ENCODE results near the gene RAD51B.
A peak's percentile ranks its signal among the peaks of the same experiment; 100 is the strongest.

Gene RAD51B

GRCh38 chr14:68637106-68638021 is 817.8 kb downstream of the RAD51B start:
- peak; percentile 53 for DNase-seq (ENCODE audit: low read depth)

GRCh38 chr14:68638141-68638999 is 818.8 kb downstream of the RAD51B start:
- DNase-seq (ENCODE audit: low read depth): no peak

GRCh38 chr14:68639000-68639757 is 819.6 kb downstream of the RAD51B start:
- DNase-seq (ENCODE audit: low read depth): no peak

GRCh38 chr14:68639758-68640574 is 820.4 kb downstream of the RAD51B start:
- DNase-seq (ENCODE audit: low read depth): no peak

GRCh38 chr14:68643673-68644072 is 824.1 kb downstream of the RAD51B start:
- no peak for DNase-seq (ENCODE audit: low read depth)

- DNase-seq (ENCODE audit: low read depth): no peak
Measured at GRCh38 chr14:68644101-68644500, 824.5 kb downstream of the RAD51B start.

- DNase-seq (ENCODE audit: low read depth): no peak
Measured at GRCh38 chr14:68645371-68645770, 825.8 kb downstream of the RAD51B start.

GRCh38 chr14:68649476-68650189 is 830.1 kb downstream of the RAD51B start:
- DNase-seq (ENCODE audit: low read depth): no peak

GRCh38 chr14:68650404-68650994 is 830.9 kb downstream of the RAD51B start:
- DNase-seq (ENCODE audit: low read depth): no peak

- DNase-seq (ENCODE audit: low read depth): no peak
Measured at GRCh38 chr14:68651075-68651474, 831.5 kb downstream of the RAD51B start.

- DNase-seq (ENCODE audit: low read depth): no peak
Measured at GRCh38 chr14:68651652-68652432, 832.3 kb downstream of the RAD51B start.

GRCh38 chr14:68652433-68652690 is 832.8 kb downstream of the RAD51B start:
- DNase-seq (ENCODE audit: low read depth): no peak

GRCh38 chr14:68653108-68653507 is 833.5 kb downstream of the RAD51B start:
- no peak for DNase-seq (ENCODE audit: low read depth)

- no peak for DNase-seq (ENCODE audit: low read depth)
Measured at GRCh38 chr14:68653804-68654203, 834.2 kb downstream of the RAD51B start.

GRCh38 chr14:68654471-68654941 is 834.9 kb downstream of the RAD51B start:
- DNase-seq (ENCODE audit: low read depth): no peak

GRCh38 chr14:68655021-68655831 is 835.6 kb downstream of the RAD51B start:
- DNase-seq (ENCODE audit: low read depth): no peak

- no peak for DNase-seq (ENCODE audit: low read depth)
Measured at GRCh38 chr14:68655911-68656316, 836.3 kb downstream of the RAD51B start.

GRCh38 chr14:68656452-68656851 is 836.9 kb downstream of the RAD51B start:
- no peak for DNase-seq (ENCODE audit: low read depth)
